A549 (cell line): ENCODE results near the gene SORCS1. TPM values are rescaled to one million over a fixed set of nuclear protein-coding genes. Genes with fewer than 3 reads are reported as not detected.

Source experiments
- ATAC-seq, 2 experiments: fragments of 200-7000 bp in 1 of 2; fragments of >200 bp in 1 of 2; cut with Nextera tagmentation in 1 of 2; cut with Tn5 transposase in 1 of 2; 3 replicates each; pipeline versions ENCODE4 v1.8.0 to v1.9.1; 2018 to 2020; ENCODE audit warnings: mild to moderate bottlenecking in 1 of 2, moderate library complexity in 1 of 2
- CTCF ChIA-PET: fragments of 300-600 bp; sonication (Branson Sonifier 250); formaldehyde crosslinking; extraction: SDS; loops from one replicate; lab custom pipeline; 2021; ENCODE audit warnings: antibody characterized with exemption, inconsistent platforms; lab: Yijun Ruan, JAX
- POLR2A ChIA-PET: fragments of 350-600 bp; formaldehyde crosslinking; extraction: SDS; loops from one replicate; lab custom pipeline; 2021; ENCODE audit warnings: antibody characterized with exemption, inconsistent platforms; lab: Yijun Ruan, JAX
- DNase-seq, 2 experiments: peaks; one replicate each; pipeline versions ENCODE4 v3.0.0 to v3.0.0-alpha.2; 2011 to 2016; ENCODE audit warnings: low read depth in 1 of 2, low spot score in 1 of 2
- FAIRE-seq: peaks from 2 replicates; lab custom pipeline; 2011; peaks lifted over from hg19 to GRCh38; lab: Jason Lieb, UNC
- H3K27ac ChIP-seq, 2 experiments: fragments of >200 bp; sonication (Bioruptor Twin); formaldehyde crosslinking; 3 replicates each; pipeline ENCODE4 v1.5.1; 2016 to 2017
- H3K4me1 ChIP-seq: fragments of >200 bp; sonication (Bioruptor Twin); formaldehyde crosslinking; 3 replicates; pipeline ENCODE4 v1.6.1; 2016
- H3K4me2 ChIP-seq: fragments of >200 bp; sonication (Bioruptor Twin); formaldehyde crosslinking; 3 replicates; pipeline ENCODE4 v1.6.1; 2016
- H3K4me3 ChIP-seq: fragments of >200 bp; sonication (Bioruptor Twin); formaldehyde crosslinking; 3 replicates; pipeline ENCODE4 v1.5.1; 2016
- H3K9me3 ChIP-seq: fragments of >200 bp; sonication (Bioruptor Twin); formaldehyde crosslinking; 3 replicates; pipeline ENCODE4 v1.6.1; 2016
- ATOH8 ChIP-seq: fragments of 250-450 bp; sonication (Bioruptor Pico); IDR thresholded peaks from 2 replicates; pipeline ENCODE4 v1.5.0; 2020; ENCODE audit warnings: low read depth, mild to moderate bottlenecking, moderate library complexity
- CEBPB ChIP-seq, 2 experiments: fragments of >200 bp in 1 of 2; sonication (Bioruptor Twin) in 1 of 2; formaldehyde crosslinking in 1 of 2; IDR thresholded peaks; 2 replicates each; pipeline ENCODE4 v1.6.1; 2012 to 2016
- CHD2 ChIP-seq: fragments of 150-350 bp; IDR thresholded peaks from 2 replicates; pipeline ENCODE4 v1.6.1; 2014; ENCODE audit warnings: low read length; ENCODE audit not compliant: partially characterized antibody
- CHD4 ChIP-seq: fragments of 200-600 bp; sonication (generic); IDR thresholded peaks from 2 replicates; pipeline ENCODE4 v1.6.1; 2016; ENCODE audit warnings: antibody characterized with exemption, mild to moderate bottlenecking, borderline replicate concordance
- E2F6 ChIP-seq: IDR thresholded peaks from 2 replicates; pipeline ENCODE4 v1.6.1; 2012; ENCODE audit warnings: low read depth, borderline replicate concordance
- FOXS1 ChIP-seq: fragments of 250-450 bp; sonication (Bioruptor Pico); IDR thresholded peaks from 2 replicates; pipeline ENCODE4 v1.5.0; 2020; ENCODE audit warnings: mild to moderate bottlenecking, moderate library complexity
- HDAC2 ChIP-seq: fragments of 200-600 bp; sonication (generic); IDR thresholded peaks from 2 replicates; pipeline ENCODE4 v1.6.1; 2016
- JUN ChIP-seq, 2 experiments: fragments of >200 bp; sonication (Bioruptor Twin); formaldehyde crosslinking; IDR thresholded peaks; 2 replicates in 1 of 2; 3 replicates in 1 of 2; pipeline ENCODE4 v1.6.1; 2016 to 2017
- JUNB ChIP-seq: fragments of >200 bp; sonication (Bioruptor Twin); formaldehyde crosslinking; IDR thresholded peaks from 2 replicates; pipeline ENCODE4 v1.6.1; 2016
- KDM1A ChIP-seq: fragments of 200-600 bp; sonication (generic); IDR thresholded peaks from 2 replicates; pipeline ENCODE4 v1.6.1; 2016; ENCODE audit warnings: low read depth, mild to moderate bottlenecking
- MAX ChIP-seq: IDR thresholded peaks from 2 replicates; pipeline ENCODE4 v1.6.1; 2012
- PBX3 ChIP-seq: IDR thresholded peaks from 2 replicates; pipeline ENCODE4 v1.6.1; 2012
- PHF8 ChIP-seq: fragments of 200-600 bp; sonication (generic); IDR thresholded peaks from 2 replicates; pipeline ENCODE4 v1.6.1; 2016; ENCODE audit warnings: low read depth, mild to moderate bottlenecking, antibody characterized with exemption, moderate library complexity, borderline replicate concordance
- POLR2A ChIP-seq: IDR thresholded peaks from 2 replicates; pipeline ENCODE4 v1.6.1; 2012; ENCODE audit warnings: mild to moderate bottlenecking, low read length
- POLR2AphosphoS2 ChIP-seq: conservative IDR thresholded peaks from 2 replicates; pipeline ENCODE4 v1.6.1; 2012; ENCODE audit warnings: low read length, improper control_type of control experiment, inconsistent platforms
- RARB ChIP-seq: fragments of 250-450 bp; sonication (Bioruptor Pico); IDR thresholded peaks from 2 replicates; pipeline ENCODE4 v1.8.0; 2021; ENCODE audit warnings: mild to moderate bottlenecking, moderate library complexity
- REST ChIP-seq: fragments of 200-600 bp; sonication (generic); IDR thresholded peaks from 2 replicates; pipeline ENCODE4 v1.6.1; 2016; ENCODE audit warnings: antibody characterized with exemption, mild to moderate bottlenecking, moderate library complexity
- SREBF2 ChIP-seq: fragments of 450-650 bp; IDR thresholded peaks from 2 replicates; pipeline ENCODE4 v1.6.1; 2014; ENCODE audit warnings: mild to moderate bottlenecking, moderate library complexity
- ZC3H11A ChIP-seq: fragments of 450-650 bp; IDR thresholded peaks from 2 replicates; pipeline ENCODE4 v1.6.1; 2014; ENCODE audit warnings: antibody characterized with exemption, mild to moderate bottlenecking
- ZFP36 ChIP-seq: fragments of 450-650 bp; IDR thresholded peaks from 2 replicates; pipeline ENCODE4 v1.6.1; 2014; ENCODE audit warnings: borderline replicate concordance; ENCODE audit not compliant: partially characterized antibody
- ZNF302 ChIP-seq: fragments of 250-450 bp; sonication (Bioruptor Pico); IDR thresholded peaks from 2 replicates; pipeline ENCODE4 v1.9.0; 2021; ENCODE audit warnings: inconsistent platforms, mild to moderate bottlenecking, moderate library complexity
- WGBS: methylation state at CpG from one replicate; pipeline ENCODE4 v1.1.6; 2017; ENCODE audit errors: missing lambda C conversion rate; 5-methylcytosine and 5-hydroxymethylcytosine counted together
- polyA plus RNA-seq, 4 experiments: library from polyadenylated mRNA; depleted of rRNA in 3 of 4; stranded (reverse); fragments of >200 nt; fragmentation: RNase III in 1 of 4; extraction: RNeasy Plus Mini Kit Qiagen cat#74134 plus additional on column Dnase treatment in 1 of 4; gene quantifications; 2 replicates in 3 of 4; 3 replicates in 1 of 4; pipeline ENCODE4 v1.2.3, GENCODE V29; 2011 to 2017

SORCS1 gene
- polyA plus RNA-seq, 2 of the 4 experiments (the other 2 are of a cell fraction) = not detected

GRCh38 chr10:106551501-106552062 lies 612.9 kb downstream of the SORCS1 start (continued):
- TF ChIP-seq ATOH8 (CRISPR knock-in tag) = no peak
- TF ChIP-seq CHD2 = no peak
- no peak for TF ChIP-seq MAX
- TF ChIP-seq KDM1A = no peak
- TF ChIP-seq PBX3 = no peak
- TF ChIP-seq SREBF2 = no peak
- TF ChIP-seq JUN (IDR thresholded peaks at IDR 0.05) = no peak

GRCh38 chr10:106548832-106549231 lies 615.7 kb downstream of the SORCS1 start:
- no peak overlapping the region for H3K27ac ChIP-seq
- H3K4me3 ChIP-seq = no peak overlapping the region
- POLR2A ChIA-PET = no interaction called here
- ATAC-seq (no peak), FAIRE-seq (no peak), DNase-seq (no peak)
- no peaks in the 10 kb centered on the region for H3K9me3 ChIP-seq
- CTCF ChIA-PET = no interaction called here
- no peak overlapping the region for H3K4me2 ChIP-seq
- no peaks in the 10 kb centered on the region for H3K4me1 ChIP-seq
- 31% methylated on average over 6 of the region's 6 CpGs for WGBS
- TF ChIP-seq REST = no peak
- TF ChIP-seq PHF8 = no peak
- TF ChIP-seq ZC3H11A = no peak
- no peak for TF ChIP-seq JUNB
- no peak for TF ChIP-seq ZNF302 (CRISPR knock-in tag)

GRCh38 chr10:106547047-106547635 lies 617.4 kb downstream of the SORCS1 start:
- no peak overlapping the region for H3K27ac ChIP-seq
- TF ChIP-seq E2F6 = no peak
- TF ChIP-seq CHD4 = no peak
- no peak for TF ChIP-seq HDAC2
- TF ChIP-seq ZNF302 (CRISPR knock-in tag) = no peak
- TF ChIP-seq POLR2AphosphoS2 = no peak
- TF ChIP-seq PBX3 = no peak
- TF ChIP-seq CEBPB (IDR thresholded peaks at IDR 0.05) = no peak
- TF ChIP-seq POLR2A = no peak
- no peak for TF ChIP-seq RARB (CRISPR knock-in tag)
- TF ChIP-seq ZFP36 = no peak
- no peak for TF ChIP-seq PHF8
- TF ChIP-seq FOXS1 (CRISPR knock-in tag) = no peak
- FAIRE-seq (no peak), DNase-seq (no peak), ATAC-seq (no peak)
- CTCF ChIA-PET = no interaction called here
- H3K4me3 ChIP-seq = no peak overlapping the region
- no peak overlapping the region for H3K4me2 ChIP-seq
- H3K9me3 ChIP-seq = no peaks in the 10 kb centered on the region
- 20% methylated on average over 7 of the region's 7 CpGs for WGBS
- POLR2A ChIA-PET = no interaction called here
- no peaks in the 10 kb centered on the region for H3K4me1 ChIP-seq
